Adrenal gland (tissue), 5 donors: ENCODE measurements around the gene CCDC149.

Experiments used
- CTCF ChIP-seq, 6 experiments: fragments of 450-650 bp in 4 of 6; fragments of 200-600 bp in 2 of 6; sonication (generic) in 1 of 6; IDR thresholded peaks; 1 replicate in 5 of 6; 2 replicates in 1 of 6; pipeline versions ENCODE4 v1.5.1 to v1.8.0; 2016 to 2021; ENCODE audit warnings: antibody characterized with exemption in 6 of 6, mild to moderate bottlenecking in 2 of 6, moderate library complexity in 1 of 6
- POLR2A ChIP-seq, 2 donors: fragments of 450-650 bp; IDR thresholded peaks; one replicate each; pipeline ENCODE4 v1.6.1; 2017; ENCODE audit warnings: antibody characterized with exemption in 2 of 2, mild to moderate bottlenecking in 2 of 2, moderate library complexity in 1 of 2
- donor health status: DM: no; HTN: no; CAD: no.

- TF ChIP-seq CTCF (IDR thresholded peaks at IDR 0.05) (no peak), POLR2A (IDR thresholded peaks at IDR 0.05) (no peak)
Measured at GRCh38 chr4:24816797-24817196, 96.0 kb downstream of the CCDC149 start.
